SU-DHL-6 (cell line): Measurements from ENCODE around the gene TMEM119.

Experiments used
- H2AFZ ChIP-seq: fragments of 200-600 bp; sonication (generic); 2 replicates; pipeline ENCODE4 v1.6.1; 2014; ENCODE audit warnings: low read depth, mild to moderate bottlenecking, moderate library complexity, mixed read lengths, antibody characterized with exemption, low read length; ENCODE audit not compliant: severe bottlenecking
- H3F3A ChIP-seq: fragments of 200-600 bp; shearing (Covaris generic); 2 replicates; pipeline ENCODE4 v1.6.0; 2016; ENCODE audit warnings: antibody characterized with exemption, mild to moderate bottlenecking; ENCODE audit not compliant: insufficient read depth
- H3K27ac ChIP-seq: fragments of 200-600 bp; sonication (generic); 2 replicates; pipeline ENCODE4 v1.5.1; 2016; ENCODE audit warnings: low read depth, mild to moderate bottlenecking, low read length, moderate library complexity, mixed read lengths
- H3K27me3 ChIP-seq: fragments of 200-600 bp; sonication (generic), shearing (Covaris generic); 2 replicates; pipeline ENCODE4 v1.6.0; 2014; ENCODE audit warnings: mild to moderate bottlenecking, low read length
- H3K36me3 ChIP-seq: fragments of 200-600 bp; sonication (generic); 2 replicates; pipeline ENCODE4 v1.6.1; 2014; ENCODE audit warnings: mild to moderate bottlenecking, low read length, mixed read lengths
- H3K4me2 ChIP-seq: fragments of 300-600, 200-600 bp; shearing (Covaris generic), sonication (generic); 2 replicates; pipeline ENCODE4 v1.6.0; 2014; ENCODE audit warnings: low read length, low read depth, mild to moderate bottlenecking; ENCODE audit not compliant: poor library complexity, severe bottlenecking
- H3K4me3 ChIP-seq: fragments of 200-600 bp; sonication (generic); 2 replicates; pipeline ENCODE4 v1.5.1; 2014; ENCODE audit warnings: antibody characterized with exemption, low read length, mild to moderate bottlenecking, mixed read lengths; ENCODE audit not compliant: insufficient read depth, poor library complexity, severe bottlenecking
- H3K79me2 ChIP-seq: fragments of 200-600 bp; sonication (generic); 2 replicates; pipeline ENCODE4 v1.6.1; 2014; ENCODE audit warnings: mild to moderate bottlenecking, low read length, moderate library complexity; ENCODE audit not compliant: insufficient read depth
- H3K9ac ChIP-seq: fragments of 200-600 bp; sonication (generic); 2 replicates; pipeline ENCODE4 v1.7.0; 2014; ENCODE audit warnings: mild to moderate bottlenecking, low read length
- H3K9me2 ChIP-seq: fragments of 200-600 bp; sonication (generic); replicated peaks from 2 replicates; pipeline ENCODE4 v1.6.1; 2014; ENCODE audit warnings: low read length; ENCODE audit not compliant: insufficient read depth
- H3K9me3 ChIP-seq: fragments of 200-600 bp; sonication (generic); 2 replicates; pipeline ENCODE4 v1.6.1; 2014; ENCODE audit warnings: low read length, mixed read lengths; ENCODE audit not compliant: insufficient read depth
- H4K20me1 ChIP-seq: fragments of 200-600 bp; sonication (generic); 2 replicates; pipeline ENCODE4 v1.6.1; 2014; ENCODE audit warnings: low read depth, mild to moderate bottlenecking, antibody characterized with exemption, low read length, moderate library complexity, mixed read lengths
- CTCF ChIP-seq: fragments of 200-600 bp; sonication (generic); IDR thresholded peaks from one replicate; pipeline ENCODE4 v1.5.1; 2017; ENCODE audit warnings: antibody characterized with exemption, mild to moderate bottlenecking, low read length, moderate library complexity; ENCODE audit not compliant: insufficient read depth, poor library complexity, severe bottlenecking
- EZH2phosphoT487 ChIP-seq: fragments of 200-600 bp; sonication (generic), shearing (Covaris generic); conservative IDR thresholded peaks from 2 replicates; pipeline ENCODE4 v1.6.1; 2018; ENCODE audit warnings: mild to moderate bottlenecking, antibody characterized with exemption, low read length, moderate library complexity, mixed read lengths

The TMEM119 gene

GRCh38 chr12:108610336-108610815 lies 12.5 kb upstream of the TMEM119 start:
- H3K9me3 ChIP-seq: no peaks in the 10 kb centered on the region
- no peak overlapping the region for H3K27ac ChIP-seq
- no peak overlapping the region for H3K9ac ChIP-seq

GRCh38 chr12:108609537-108610335 lies 11.9 kb upstream of the TMEM119 start:
- no peaks in the 10 kb centered on the region for H3K36me3 ChIP-seq
- no peaks in the 10 kb centered on the region for H3K9me3 ChIP-seq
- no peak overlapping the region for H3K4me3 ChIP-seq
- H3K79me2 ChIP-seq: no peaks in the 10 kb centered on the region
- no peaks in the 10 kb centered on the region for H3K9me2 ChIP-seq
- H2AFZ ChIP-seq: no peak overlapping the region
- no peaks in the 10 kb centered on the region for H4K20me1 ChIP-seq
- H3K9ac ChIP-seq: no peak overlapping the region
- H3F3A ChIP-seq: no peaks in the 10 kb centered on the region
- H3K4me2 ChIP-seq: no peak overlapping the region
- H3K27ac ChIP-seq: no peak overlapping the region
- TF ChIP-seq EZH2phosphoT487: no peak
- TF ChIP-seq CTCF: no peak
- no peaks in the 10 kb centered on the region for H3K27me3 ChIP-seq

More at GRCh38 chr12:108610336-108610815, 12.5 kb upstream of the TMEM119 start:
- TF ChIP-seq EZH2phosphoT487 (no peak), CTCF (no peak)
- Histone ChIP-seq H3K4me3 (no peak overlapping the region), H3K9me2 (no peaks in the 10 kb centered on the region), H3F3A (no peaks in the 10 kb centered on the region), H4K20me1 (no peaks in the 10 kb centered on the region), H3K4me2 (no peak overlapping the region), H2AFZ (no peak overlapping the region), H3K79me2 (no peaks in the 10 kb centered on the region), H3K27me3 (no peaks in the 10 kb centered on the region), H3K36me3 (no peaks in the 10 kb centered on the region)

- H4K20me1 ChIP-seq: no peaks in the 10 kb centered on the region
- no peak overlapping the region for H3K9ac ChIP-seq
- no peaks in the 10 kb centered on the region for H3K36me3 ChIP-seq
- H3F3A ChIP-seq: no peaks in the 10 kb centered on the region
- TF ChIP-seq EZH2phosphoT487 (no peak), CTCF (no peak)
- H3K4me3 ChIP-seq: no peak overlapping the region
- no peaks in the 10 kb centered on the region for H3K79me2 ChIP-seq
- no peak overlapping the region for H3K4me2 ChIP-seq
- no peak overlapping the region for H3K27ac ChIP-seq
- H2AFZ ChIP-seq: no peak overlapping the region
- H3K27me3 ChIP-seq: no peaks in the 10 kb centered on the region
- H3K9me2 ChIP-seq: no peaks in the 10 kb centered on the region
- H3K9me3 ChIP-seq: no peaks in the 10 kb centered on the region
Observed at GRCh38 chr12:108608616-108609015, 10.7 kb upstream of the TMEM119 start.
